Measurements from ENCODE around the gene IGSF23.
"Not testable (repeated sequence)": the region's sequence is repeated elsewhere in the genome, so short reads cannot be mapped to it uniquely, and the experiment has no call there.

IGSF23 gene

GRCh38 chr19:44666852-44667556 lies 53.6 kb downstream of the IGSF23 start:
- no peaks in the 10 kb centered on the region for H3K9me2 ChIP-seq (ENCODE audit: low read depth, low read length)
- H3K79me2 ChIP-seq (ENCODE audit: insufficient read depth, low read length) = no peaks in the 10 kb centered on the region
- H4K20me1 ChIP-seq (ENCODE audit: insufficient read depth, low read length) = no peaks in the 10 kb centered on the region
- H3K4me2 ChIP-seq (ENCODE audit: low read length) = no peak overlapping the region
- no peaks in the 10 kb centered on the region; the same call in 1 of the 2 replicates for H3K27me3 ChIP-seq (ENCODE audit: insufficient read depth, low read length)
- no peaks in the 10 kb centered on the region for H3F3A ChIP-seq (ENCODE audit: insufficient read depth, low read length)
- TF ChIP-seq EZH2 (IDR thresholded peaks at IDR 0.05; ENCODE audit: borderline replicate concordance, low read length) (no peak), CTCF (IDR thresholded peaks at IDR 0.05; ENCODE audit: low read length) (no peak)
- no peak overlapping the region for H2AFZ ChIP-seq (ENCODE audit: low read length)
- no peaks in the 10 kb centered on the region for H3K36me3 ChIP-seq (ENCODE audit: insufficient read depth, low read length)
- H3K4me3 ChIP-seq (ENCODE audit: low read depth, low read length, poor library complexity, severe bottlenecking) = no peak overlapping the region
- no peak overlapping the region for H3K9ac ChIP-seq (ENCODE audit: low read length)
- no peaks in the 10 kb centered on the region for H3K4me1 ChIP-seq (ENCODE audit: insufficient read depth, low read length, severe bottlenecking)
- H3K9me3 ChIP-seq (ENCODE audit: low read length) = no peaks in the 10 kb centered on the region
- no peak overlapping the region for H3K27ac ChIP-seq (ENCODE audit: low read depth, low read length, poor library complexity, severe bottlenecking)

DNA sequence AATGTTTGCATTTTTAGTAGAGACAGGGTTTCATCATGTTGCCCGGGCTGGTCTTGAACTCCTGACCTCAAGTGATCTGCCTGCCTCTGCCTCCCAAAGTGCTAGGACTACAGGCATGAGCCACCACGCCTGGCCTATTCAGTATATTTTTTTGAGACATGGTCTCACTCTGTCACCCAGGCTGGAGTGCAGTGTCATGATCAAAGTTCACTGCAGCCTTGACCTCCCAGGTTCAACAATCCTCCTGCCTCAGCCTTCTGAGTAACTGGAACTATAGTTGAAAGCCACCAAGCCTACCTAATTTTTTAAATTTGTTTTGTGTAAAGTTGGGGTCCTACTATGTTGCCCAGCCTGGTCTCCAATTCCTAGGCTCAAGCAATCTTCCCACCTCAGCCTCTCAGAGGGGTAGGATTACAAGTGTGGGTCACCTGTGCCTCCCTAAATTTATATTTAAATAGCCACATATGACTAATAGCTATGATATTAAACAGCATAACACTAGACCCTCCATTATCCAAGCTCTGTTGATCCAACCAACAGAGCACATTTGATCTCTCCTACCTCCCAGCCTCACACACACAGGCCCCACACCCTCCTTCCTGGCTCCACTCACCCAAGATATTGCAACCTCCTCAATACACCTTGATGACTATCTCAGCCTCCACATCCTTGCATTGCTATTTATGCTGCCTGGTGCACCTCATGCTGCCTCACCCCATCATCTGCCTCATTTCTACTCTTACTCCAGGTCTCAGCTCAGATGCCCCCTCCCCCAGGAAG lies 55.8 kb downstream of the IGSF23 start:
- no peaks in the 10 kb centered on the region; the same call in 1 of the 2 replicates for H3K27me3 ChIP-seq (ENCODE audit: insufficient read depth, low read length)
- no peaks in the 10 kb centered on the region for H3K79me2 ChIP-seq (ENCODE audit: insufficient read depth, low read length)
- no peaks in the 10 kb centered on the region for H3K4me1 ChIP-seq (ENCODE audit: insufficient read depth, low read length, severe bottlenecking)
- H3K9ac ChIP-seq (ENCODE audit: low read length) = no peak overlapping the region
- H2AFZ ChIP-seq (ENCODE audit: low read length) = no peak overlapping the region
- H3K4me3 ChIP-seq (ENCODE audit: low read depth, low read length, poor library complexity, severe bottlenecking) = no peak overlapping the region
- no peaks in the 10 kb centered on the region for H4K20me1 ChIP-seq (ENCODE audit: insufficient read depth, low read length)
- no peak overlapping the region for H3K4me2 ChIP-seq (ENCODE audit: low read length)
- H3K36me3 ChIP-seq (ENCODE audit: insufficient read depth, low read length) = no peaks in the 10 kb centered on the region
- TF ChIP-seq EZH2 (IDR thresholded peaks at IDR 0.05; ENCODE audit: borderline replicate concordance, low read length) (no peak), CTCF (IDR thresholded peaks at IDR 0.05; ENCODE audit: low read length) (no peak)
- no peak overlapping the region for H3K27ac ChIP-seq (ENCODE audit: low read depth, low read length, poor library complexity, severe bottlenecking)
- no peaks in the 10 kb centered on the region for H3F3A ChIP-seq (ENCODE audit: insufficient read depth, low read length)
- no peaks in the 10 kb centered on the region for H3K9me2 ChIP-seq (ENCODE audit: low read depth, low read length)
- no peaks in the 10 kb centered on the region for H3K9me3 ChIP-seq (ENCODE audit: low read length)

GRCh38 chr19:44670027-44670426 lies 56.7 kb downstream of the IGSF23 start:
- not testable (repeated sequence) for H3K4me1 ChIP-seq (ENCODE audit: insufficient read depth, low read length, severe bottlenecking); H2AFZ ChIP-seq (ENCODE audit: low read length); H3F3A ChIP-seq (ENCODE audit: insufficient read depth, low read length); H3K27me3 ChIP-seq (ENCODE audit: insufficient read depth, low read length); H3K9me2 ChIP-seq (ENCODE audit: low read depth, low read length); H3K27ac ChIP-seq (ENCODE audit: low read depth, low read length, poor library complexity, severe bottlenecking); H3K4me2 ChIP-seq (ENCODE audit: low read length); H3K9ac ChIP-seq (ENCODE audit: low read length); H3K9me3 ChIP-seq (ENCODE audit: low read length); H4K20me1 ChIP-seq (ENCODE audit: insufficient read depth, low read length); H3K79me2 ChIP-seq (ENCODE audit: insufficient read depth, low read length); H3K36me3 ChIP-seq (ENCODE audit: insufficient read depth, low read length); H3K4me3 ChIP-seq (ENCODE audit: low read depth, low read length, poor library complexity, severe bottlenecking)
